Spinal cord (tissue), 10 donors: ENCODE results near the gene CDH13. TPM values are rescaled to one million over a fixed set of nuclear protein-coding genes. Genes with fewer than 3 reads are reported as not detected.

Source experiments
- DNase-seq, 6 donors: peaks; one replicate each; pipeline versions ENCODE4 v3.0.0 to v3.0.0-alpha.2; 2013 to 2015; ENCODE audit warnings: low spot score in 6 of 6, low read depth in 4 of 6
- H3K27ac ChIP-seq: one replicate; pipeline ENCODE4 v1.5.1; 2013; ENCODE audit warnings: low read depth, low read length, control low read depth
- H3K27me3 ChIP-seq: one replicate; pipeline ENCODE4 v1.6.1; 2013; ENCODE audit warnings: low read length; ENCODE audit not compliant: control insufficient read depth, insufficient read depth
- H3K36me3 ChIP-seq: one replicate; pipeline ENCODE4 v1.6.1; 2013; ENCODE audit warnings: low read length; ENCODE audit not compliant: control insufficient read depth, insufficient read depth
- H3K4me1 ChIP-seq: one replicate; pipeline ENCODE4 v1.6.1; 2013; ENCODE audit warnings: low read length; ENCODE audit not compliant: control insufficient read depth, insufficient read depth
- H3K4me3 ChIP-seq: one replicate; pipeline ENCODE4 v1.5.1; 2013; ENCODE audit warnings: low read depth, low read length, control low read depth
- H3K9me3 ChIP-seq: one replicate; pipeline ENCODE4 v1.6.1; 2013; ENCODE audit warnings: low read length; ENCODE audit not compliant: control insufficient read depth, insufficient read depth
- WGBS: methylation state at CpG from one replicate; pipeline ENCODE4 v1.1.5; 2013; ENCODE audit warnings: missing lambda C conversion rate; ENCODE audit not compliant: insufficient coverage; 5-methylcytosine and 5-hydroxymethylcytosine counted together
- polyA plus RNA-seq, 2 donors: library from polyadenylated mRNA; unstranded; fragments of 120-200 nt; gene quantifications; one replicate each; pipeline ENCODE4 v1.2.1, GENCODE V29; 2013; ENCODE audit not compliant: insufficient read length in 2 of 2
- total RNA-seq, 2 donors: library from RNA; depleted of rRNA in 1 of 2; stranded (reverse); fragments of 120-200 nt in 1 of 2; fragments of >200 nt in 1 of 2; gene quantifications; one replicate each; pipeline versions ENCODE4 v1.2.3 to v1.2.4, GENCODE V29; 2013 to 2014
- donor health status: healthy.

CDH13 gene
- total and polyA plus RNA-seq, 4 donors = 34.5 to 82.3 (median 76.4) TPM

GRCh38 chr16:83802135-83802534 lies 1175.4 kb downstream of the CDH13 start:
- Histone ChIP-seq H3K4me3 (no peak overlapping the region), H3K9me3 (no peaks in the 10 kb centered on the region), H3K27me3 (no peaks in the 10 kb centered on the region), H3K4me1 (peaks cover 3% of the 10 kb centered on the region), H3K36me3 (no peaks in the 10 kb centered on the region), H3K27ac (peak overlapping the region; percentile 16)
- DNase-seq = peak in 3 of 6 donors; percentile 29 to 75 (median 37)
- 24% methylated on average over 2 of the region's 6 CpGs for WGBS

GRCh38 chr16:83802554-83803205 lies 1175.9 kb downstream of the CDH13 start:
- DNase-seq = no peak
- H3K27ac ChIP-seq = peak overlapping the region; percentile 16
- no peaks in the 10 kb centered on the region for H3K9me3 ChIP-seq
- peaks cover 8% of the 10 kb centered on the region for H3K4me1 ChIP-seq
- H3K4me3 ChIP-seq = no peak overlapping the region
- no peaks in the 10 kb centered on the region for H3K36me3 ChIP-seq
- 55% methylated on average over 7 of the region's 11 CpGs for WGBS
- H3K27me3 ChIP-seq = no peaks in the 10 kb centered on the region

GRCh38 chr16:83803811-83804210 lies 1177.0 kb downstream of the CDH13 start:
- H3K27me3 ChIP-seq = no peaks in the 10 kb centered on the region
- H3K4me3 ChIP-seq = no peak overlapping the region
- no peaks in the 10 kb centered on the region for H3K36me3 ChIP-seq
- H3K27ac ChIP-seq = no peak overlapping the region
- 83% methylated on average over 2 of the region's 3 CpGs for WGBS
- H3K4me1 ChIP-seq = peaks cover 15% of the 10 kb centered on the region
- DNase-seq = no peak
- no peaks in the 10 kb centered on the region for H3K9me3 ChIP-seq

- no peaks in the 10 kb centered on the region for H3K9me3 ChIP-seq
- no peak for DNase-seq
- H3K27me3 ChIP-seq = no peaks in the 10 kb centered on the region
- H3K4me1 ChIP-seq = peaks cover 18% of the 10 kb centered on the region
- H3K4me3 ChIP-seq = no peak overlapping the region
- H3K36me3 ChIP-seq = no peaks in the 10 kb centered on the region
- H3K27ac ChIP-seq = no peak overlapping the region
- WGBS = 97% methylated on average over 3 of the region's 5 CpGs
Observed at GRCh38 chr16:83804366-83804765, 1177.6 kb downstream of the CDH13 start.

GRCh38 chr16:83806036-83806435 lies 1179.3 kb downstream of the CDH13 start:
- Histone ChIP-seq H3K27me3 (no peaks in the 10 kb centered on the region), H3K27ac (no peak overlapping the region), H3K9me3 (no peaks in the 10 kb centered on the region), H3K4me3 (no peak overlapping the region), H3K4me1 (peaks cover 21% of the 10 kb centered on the region), H3K36me3 (peaks cover 4% of the 10 kb centered on the region)
- WGBS = no CpG with 5 or more reads among the region's 5 CpGs
- DNase-seq = no peak

GRCh38 chr16:83806731-83807130 lies 1180.0 kb downstream of the CDH13 start:
- Histone ChIP-seq H3K4me1 (peaks cover 21% of the 10 kb centered on the region), H3K9me3 (no peaks in the 10 kb centered on the region), H3K36me3 (peaks cover 4% of the 10 kb centered on the region), H3K27me3 (no peaks in the 10 kb centered on the region), H3K27ac (no peak overlapping the region), H3K4me3 (no peak overlapping the region)
- no peak for DNase-seq
- 93% methylated on average over 6 of the region's 6 CpGs for WGBS

- Histone ChIP-seq H3K9me3 (no peaks in the 10 kb centered on the region), H3K4me3 (no peak overlapping the region), H3K27me3 (no peaks in the 10 kb centered on the region), H3K36me3 (peaks cover 4% of the 10 kb centered on the region), H3K4me1 (peaks cover 21% of the 10 kb centered on the region), H3K27ac (no peak overlapping the region)
- no peak for DNase-seq
- 78% methylated on average over 4 of the region's 8 CpGs for WGBS
Observed at GRCh38 chr16:83807327-83807709, 1180.5 kb downstream of the CDH13 start.

- Histone ChIP-seq H3K27ac (peak within 1 kb of the TSS; percentile 52), H3K9me3 (no peaks in the 10 kb centered on the region), H3K27me3 (no peaks in the 10 kb centered on the region), H3K36me3 (peaks cover 9% of the 10 kb centered on the region), H3K4me1 (peaks cover 18% of the 10 kb centered on the region), H3K4me3 (peak within 1 kb of the TSS; percentile 85)
- DNase-seq = peak; percentile 74 to 97 (median 84)
- 2% methylated on average over 70 of the region's 76 CpGs for WGBS
Observed at GRCh38 chr16:83807710-83808572, 1181.2 kb downstream of the CDH13 start, which contains the start of gene HSBP1. TSS of gene HSBP1 (plus strand) at chr16:83807978. CDS start at chr16:83808077, 99 bp downstream.

GRCh38 chr16:83808573-83809014 lies 1181.8 kb downstream of the CDH13 start:
- WGBS = 13% methylated on average over 10 of the region's 11 CpGs
- peaks cover 22% of the 10 kb centered on the region for H3K4me1 ChIP-seq
- peaks cover 13% of the 10 kb centered on the region for H3K36me3 ChIP-seq
- peak overlapping the region; percentile 85 for H3K4me3 ChIP-seq
- no peak for DNase-seq
- no peaks in the 10 kb centered on the region for H3K9me3 ChIP-seq
- peak overlapping the region; percentile 52 for H3K27ac ChIP-seq
- no peaks in the 10 kb centered on the region for H3K27me3 ChIP-seq
